NB4 (cell line): ENCODE results near the gene LSM5.

Source experiments
- TF ChIP-seq, protein P1 (sequence below): IDR thresholded peaks from one replicate; pipeline ENCODE4 v1.5.1; 2012; ENCODE audit warnings: low read depth, low read length
- TF ChIP-seq, protein P2 (sequence below): IDR thresholded peaks from 2 replicates; pipeline ENCODE4 v1.6.1; 2011; ENCODE audit warnings: low read depth, low read length

DNA sequence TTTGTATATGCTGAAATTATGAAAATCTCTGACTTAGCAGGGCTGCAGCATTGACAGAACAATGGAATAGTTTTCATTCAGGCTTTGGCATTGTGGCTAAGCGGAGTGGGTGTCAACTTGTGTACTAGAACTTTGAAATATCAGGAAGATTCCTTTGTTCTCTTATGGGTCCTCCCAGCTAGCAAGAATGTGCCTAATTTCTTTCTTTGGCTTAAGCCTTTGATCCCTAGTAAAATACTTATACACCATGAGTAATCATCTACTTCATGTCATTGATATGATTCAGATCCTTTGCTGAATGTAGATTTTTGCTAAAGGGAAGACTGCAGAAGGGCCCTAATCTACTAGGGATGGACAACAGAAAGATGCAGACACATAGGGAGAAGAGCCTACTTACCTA is 11.3 kb upstream of the LSM5 start:
- TF ChIP-seq, protein P1, sequence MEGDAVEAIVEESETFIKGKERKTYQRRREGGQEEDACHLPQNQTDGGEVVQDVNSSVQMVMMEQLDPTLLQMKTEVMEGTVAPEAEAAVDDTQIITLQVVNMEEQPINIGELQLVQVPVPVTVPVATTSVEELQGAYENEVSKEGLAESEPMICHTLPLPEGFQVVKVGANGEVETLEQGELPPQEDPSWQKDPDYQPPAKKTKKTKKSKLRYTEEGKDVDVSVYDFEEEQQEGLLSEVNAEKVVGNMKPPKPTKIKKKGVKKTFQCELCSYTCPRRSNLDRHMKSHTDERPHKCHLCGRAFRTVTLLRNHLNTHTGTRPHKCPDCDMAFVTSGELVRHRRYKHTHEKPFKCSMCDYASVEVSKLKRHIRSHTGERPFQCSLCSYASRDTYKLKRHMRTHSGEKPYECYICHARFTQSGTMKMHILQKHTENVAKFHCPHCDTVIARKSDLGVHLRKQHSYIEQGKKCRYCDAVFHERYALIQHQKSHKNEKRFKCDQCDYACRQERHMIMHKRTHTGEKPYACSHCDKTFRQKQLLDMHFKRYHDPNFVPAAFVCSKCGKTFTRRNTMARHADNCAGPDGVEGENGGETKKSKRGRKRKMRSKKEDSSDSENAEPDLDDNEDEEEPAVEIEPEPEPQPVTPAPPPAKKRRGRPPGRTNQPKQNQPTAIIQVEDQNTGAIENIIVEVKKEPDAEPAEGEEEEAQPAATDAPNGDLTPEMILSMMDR: no peak
- TF ChIP-seq, protein P2, sequence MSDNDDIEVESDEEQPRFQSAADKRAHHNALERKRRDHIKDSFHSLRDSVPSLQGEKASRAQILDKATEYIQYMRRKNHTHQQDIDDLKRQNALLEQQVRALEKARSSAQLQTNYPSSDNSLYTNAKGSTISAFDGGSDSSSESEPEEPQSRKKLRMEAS: no peak
